Nucleus accumbens (tissue), 56 donors: Measurements from ENCODE around the gene BMPR1A.
"Not testable (repeated sequence)": the region's sequence is repeated elsewhere in the genome, so short reads cannot be mapped to it uniquely, and the experiment has no call there.

Experiments used
- DNase-seq, 56 donors: peaks; one replicate each; lab custom pipeline; 2025; lab: John Stamatoyannopoulos, UW

Gene BMPR1A

DNA sequence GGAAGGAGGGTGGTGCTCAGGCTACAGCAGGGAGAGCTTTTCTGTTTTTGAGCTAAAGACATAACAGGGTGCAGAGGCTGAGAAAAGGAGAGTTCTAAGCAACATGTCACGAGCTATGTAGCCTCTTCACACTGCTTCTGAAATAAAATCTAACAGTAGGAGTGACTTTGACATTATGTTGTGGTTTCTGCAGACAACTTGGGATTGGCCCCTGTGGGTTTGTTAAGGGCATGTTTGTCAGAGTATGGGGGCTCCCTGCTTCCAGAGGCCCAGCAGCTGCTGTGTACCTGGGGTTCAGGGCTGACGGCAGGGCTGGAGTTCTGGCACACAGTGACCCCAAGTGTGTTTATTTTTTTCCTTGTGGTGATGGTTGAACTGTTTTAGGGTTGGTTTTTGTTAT lies 176.3 kb downstream of the BMPR1A start:
- DNase-seq, result no peak

DNA sequence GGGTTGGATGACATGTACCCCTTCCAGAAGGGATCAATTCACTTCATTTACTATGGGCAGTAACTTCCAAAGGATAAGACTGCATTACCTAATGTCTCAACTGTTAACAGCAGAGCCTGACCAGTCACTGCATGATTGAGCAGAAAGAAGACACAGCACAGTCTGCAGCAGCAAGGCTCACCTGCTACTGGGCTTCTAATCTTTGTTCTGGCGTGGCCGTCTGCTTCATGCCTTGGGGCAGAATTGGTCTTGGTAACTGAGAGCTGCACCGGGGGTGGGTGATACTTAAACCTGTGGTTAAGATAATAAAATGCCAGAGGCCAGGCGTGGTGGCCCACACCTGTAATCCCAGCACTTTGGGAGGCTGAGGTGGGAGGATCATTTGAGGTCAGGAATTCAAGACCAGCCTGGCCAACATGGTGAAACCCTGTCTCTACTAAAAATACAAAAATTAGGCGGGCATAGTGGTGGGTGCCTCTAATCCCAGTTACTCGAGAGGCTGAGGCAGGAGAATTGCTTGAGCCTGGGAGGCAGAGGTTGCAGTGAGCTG lies 177.8 kb downstream of the BMPR1A start:
- not testable (repeated sequence) for DNase-seq

DNA sequence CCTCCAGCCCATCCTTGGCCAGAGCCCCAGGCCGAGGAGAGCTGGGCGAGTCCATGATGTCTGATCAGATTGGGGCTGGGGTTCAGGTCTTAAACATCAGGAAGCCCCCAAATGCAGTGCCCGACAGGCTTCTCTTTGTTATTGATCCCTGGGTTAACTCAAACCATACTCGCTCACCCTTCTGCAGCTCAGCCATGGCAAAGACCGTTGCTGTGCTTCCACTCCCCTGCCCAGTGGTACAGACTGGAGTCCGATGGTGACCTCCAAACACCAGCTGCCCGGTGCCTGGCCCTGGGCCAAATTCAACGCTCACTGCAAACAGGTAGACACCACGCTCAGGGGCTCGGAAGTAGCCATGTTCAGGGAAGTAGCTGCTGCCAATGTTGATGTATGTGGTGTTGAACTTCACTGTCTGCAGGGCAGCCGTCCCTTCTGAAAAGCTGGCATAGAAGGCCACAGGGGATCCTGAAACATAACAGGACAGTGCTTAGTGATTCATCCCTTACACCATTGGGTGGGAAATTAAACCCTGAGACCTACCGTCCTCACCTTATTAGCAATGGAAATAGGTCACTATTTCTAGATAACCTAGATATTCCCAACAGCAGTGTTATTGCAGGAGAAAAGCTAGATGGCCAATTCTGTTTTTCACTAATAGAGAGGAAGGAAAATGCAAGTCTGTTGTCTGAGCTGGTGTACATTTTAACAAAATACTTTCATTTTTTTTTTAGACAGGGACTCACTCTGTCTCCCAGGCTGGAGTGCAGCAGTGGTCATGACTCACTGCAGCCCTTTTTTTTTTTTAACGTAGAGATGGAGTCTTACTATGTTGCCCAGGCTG lies 180.5 kb downstream of the BMPR1A start:
- DNase-seq, result no peak

DNA sequence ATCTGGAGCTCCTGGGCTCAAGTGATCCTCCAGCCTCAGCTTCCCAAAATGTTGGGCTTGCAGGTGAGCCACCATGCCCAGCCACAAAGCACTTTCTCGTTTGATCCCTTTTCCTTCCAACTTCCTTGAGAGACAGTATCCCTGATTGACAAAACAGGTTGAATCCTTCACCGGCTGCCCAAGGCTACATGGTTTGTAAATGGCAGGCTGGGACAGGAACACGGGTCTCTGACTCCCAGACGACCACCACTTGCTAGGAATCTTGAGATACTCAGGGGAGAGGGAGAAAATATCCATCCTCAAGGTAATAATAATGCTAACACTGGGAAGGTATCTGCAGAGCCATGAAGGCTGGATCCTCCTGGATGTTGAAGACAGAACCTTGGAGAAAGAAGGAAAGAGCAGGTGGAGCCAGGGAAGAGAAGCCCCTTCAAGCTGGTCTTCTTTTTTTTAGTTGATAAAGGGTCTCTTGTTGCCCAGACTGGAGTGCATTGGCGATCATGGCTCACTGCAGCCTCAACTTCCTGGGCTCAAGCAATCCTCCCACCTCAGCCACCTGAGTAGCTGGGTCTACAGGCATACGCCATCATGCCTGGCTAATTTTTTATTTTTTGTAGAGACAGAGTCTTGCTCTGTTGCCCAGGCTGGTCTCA lies 181.2 kb downstream of the BMPR1A start:
- no peak for DNase-seq

DNA sequence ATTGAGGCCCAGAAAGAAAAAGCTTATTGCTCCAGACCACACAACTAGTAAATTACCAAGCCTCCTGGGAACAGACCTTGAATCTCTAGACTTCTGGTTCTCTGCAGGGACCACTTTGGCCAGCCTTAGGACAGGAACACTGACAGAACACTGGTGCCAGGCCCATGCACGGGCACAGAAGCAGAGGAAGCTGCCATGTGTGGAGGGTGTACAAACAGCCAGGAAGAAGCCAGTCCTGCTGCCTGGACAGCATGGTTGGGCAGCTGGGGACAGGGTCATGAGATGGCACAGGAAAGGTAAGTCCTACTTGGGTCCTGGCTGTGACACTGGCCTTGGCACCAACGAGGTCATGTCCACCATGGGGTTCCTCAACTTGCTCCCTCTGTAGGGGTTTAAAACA lies 181.8 kb downstream of the BMPR1A start:
- no peak for DNase-seq

DNA sequence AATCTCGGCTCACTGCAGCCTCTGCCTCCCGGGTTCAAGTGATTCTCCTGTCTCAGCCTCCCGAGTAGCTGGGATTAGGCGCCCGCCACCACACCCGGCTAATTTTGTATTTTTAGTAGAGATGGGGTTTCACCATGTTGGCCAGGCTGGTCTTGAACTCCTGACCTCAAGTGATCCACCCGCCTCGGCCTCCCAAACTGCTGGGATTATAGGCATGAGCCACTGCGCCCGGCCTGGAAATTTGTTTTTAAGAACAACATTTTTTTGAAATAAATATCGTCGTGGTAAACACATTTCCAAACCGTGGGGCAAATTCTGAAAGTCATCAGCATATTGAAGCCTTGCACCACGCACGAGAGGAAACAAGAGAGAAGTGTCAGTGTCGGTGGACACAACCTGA lies 183.7 kb downstream of the BMPR1A start:
- not testable (repeated sequence) for DNase-seq

DNA sequence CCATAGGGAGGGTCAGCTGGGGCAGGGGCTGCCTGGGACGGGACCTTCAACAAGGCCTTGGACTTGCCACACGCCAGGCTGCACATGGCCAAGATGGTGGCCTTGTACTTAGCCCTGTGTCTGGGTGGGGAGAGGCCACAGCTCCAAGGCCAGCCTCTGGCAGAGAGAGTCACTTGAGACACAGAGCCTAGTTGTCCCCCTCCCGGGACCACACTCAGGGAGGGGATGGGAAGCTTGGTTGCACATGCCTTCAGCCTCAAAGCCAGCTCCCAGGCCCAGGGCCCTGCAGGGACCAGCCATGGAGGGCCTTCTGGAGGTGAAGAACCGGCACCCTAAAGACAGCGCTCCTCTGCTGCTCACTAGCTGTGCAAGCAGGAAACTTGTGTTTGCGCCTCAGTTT lies 184.3 kb downstream of the BMPR1A start:
- DNase-seq, result no peak

DNA sequence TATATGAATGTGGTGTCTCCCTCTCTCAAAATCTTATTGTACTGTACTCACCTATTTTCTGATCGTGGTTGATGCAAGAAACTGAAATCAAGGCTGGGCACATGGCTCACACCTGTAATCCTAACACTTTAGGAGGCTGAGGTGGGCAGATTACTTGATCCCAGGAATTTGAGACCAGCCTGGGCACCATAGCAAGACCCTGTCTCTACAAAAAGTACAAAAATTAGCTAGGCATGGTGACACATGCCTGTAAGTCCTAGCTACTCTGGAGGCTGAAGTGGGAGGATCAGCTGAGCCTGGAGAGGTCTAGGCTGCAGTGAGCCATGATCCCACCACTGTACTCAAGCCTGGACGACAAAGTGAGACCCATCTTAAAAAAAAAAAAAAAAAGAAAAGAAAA lies 185.0 kb downstream of the BMPR1A start:
- DNase-seq, result no peak

DNA sequence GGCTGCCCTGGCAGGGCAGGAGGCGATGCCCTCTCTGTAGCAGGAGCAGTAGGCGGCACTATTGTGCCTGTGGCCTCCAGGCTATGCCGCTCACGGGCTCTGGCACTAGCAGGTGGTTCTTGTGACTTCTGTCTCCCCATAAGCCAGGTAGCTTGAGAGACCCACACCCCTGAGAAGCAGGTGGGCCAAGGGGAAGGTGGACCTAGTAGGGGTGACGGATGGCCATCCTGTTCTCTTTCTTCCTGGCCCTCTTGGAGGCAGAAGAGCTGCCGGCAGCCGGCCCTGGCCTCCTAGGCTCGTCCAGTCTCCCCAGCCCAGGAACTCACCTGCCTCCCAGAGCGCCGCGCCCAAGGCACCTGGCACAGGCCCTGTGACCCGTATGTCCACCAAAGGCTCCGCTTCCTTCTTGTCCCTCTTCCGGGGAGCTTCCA lies 185.6 kb downstream of the BMPR1A start:
- no peak for DNase-seq

DNA sequence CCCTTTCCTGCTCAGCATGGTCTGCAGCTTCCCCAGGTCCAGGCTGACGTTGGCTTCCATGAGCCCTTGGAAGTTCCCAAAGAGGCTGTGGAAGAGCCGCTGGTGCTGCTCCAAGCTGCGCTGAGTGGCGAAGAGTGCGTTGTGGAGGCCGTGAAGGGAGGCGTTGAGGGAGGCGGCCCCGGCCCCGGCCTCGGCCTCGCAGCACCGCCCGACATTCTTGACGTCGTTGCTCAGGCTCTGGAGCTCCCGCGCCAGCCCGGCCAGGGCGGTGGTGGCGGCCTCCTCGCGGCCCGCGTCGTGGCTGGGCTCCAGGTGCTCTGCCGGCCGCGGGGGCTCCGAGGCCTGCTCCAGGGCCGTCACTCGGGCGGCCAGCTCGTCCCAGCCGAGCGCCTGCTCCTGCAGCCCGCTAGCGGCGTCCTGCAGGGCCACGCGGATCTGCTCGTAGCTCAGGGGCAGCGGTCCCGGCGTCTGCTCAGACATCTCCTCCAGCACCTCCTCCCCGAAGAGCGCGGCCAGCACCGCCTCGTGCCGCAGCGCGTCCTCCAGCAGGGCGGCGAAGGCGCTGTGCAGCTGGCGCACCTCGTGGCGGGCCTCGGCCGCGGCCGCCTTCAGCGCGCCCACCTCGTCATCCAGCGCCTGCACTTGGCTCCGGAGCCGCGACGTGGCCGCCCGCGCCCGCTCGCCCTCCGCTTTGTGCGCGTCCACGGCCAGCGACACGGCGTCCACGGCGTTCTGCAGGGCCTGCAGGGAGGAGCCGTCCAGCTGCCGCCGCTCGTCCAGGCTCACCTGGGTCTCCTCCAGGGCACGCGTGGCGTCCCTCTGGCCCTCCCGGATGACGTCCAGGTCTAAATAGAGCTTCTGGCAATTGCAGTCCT lies 186.3 kb downstream of the BMPR1A start:
- DNase-seq, result no peak

DNA sequence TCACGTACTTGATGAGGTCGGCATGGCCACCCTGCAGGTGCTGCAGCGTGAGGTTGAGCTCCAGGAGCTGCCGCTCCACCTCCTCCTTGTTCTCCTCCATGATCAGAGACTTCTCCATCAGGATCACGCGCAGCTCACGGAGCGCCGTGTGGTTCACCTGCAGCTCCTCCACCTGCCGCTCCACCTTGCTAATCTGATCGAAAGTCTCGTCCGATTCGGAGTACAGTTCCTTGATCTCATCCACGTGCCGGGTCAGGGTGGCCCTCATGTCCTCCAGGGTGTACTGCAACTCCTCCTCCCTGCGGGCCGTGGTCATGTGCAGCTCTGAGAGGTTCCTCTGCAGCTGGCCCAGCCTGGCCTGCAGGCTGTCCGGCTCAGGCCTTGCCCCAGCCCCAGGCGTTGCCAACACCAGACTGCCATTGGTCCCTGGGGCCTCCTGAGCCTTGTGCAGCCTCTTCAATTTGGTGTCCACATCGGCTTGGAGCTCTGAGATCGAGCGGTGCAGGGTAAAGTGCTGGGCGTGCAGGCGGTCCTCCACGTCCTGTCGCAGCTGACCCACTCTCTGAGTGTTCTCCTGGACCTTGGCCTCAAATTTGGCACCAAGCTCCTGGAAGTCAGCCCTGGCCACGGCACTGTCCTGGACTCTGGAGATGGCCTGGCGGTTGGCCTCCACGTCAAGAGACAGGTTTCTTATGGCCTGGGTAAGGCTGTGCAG lies 187.1 kb downstream of the BMPR1A start:
- no peak for DNase-seq

DNA sequence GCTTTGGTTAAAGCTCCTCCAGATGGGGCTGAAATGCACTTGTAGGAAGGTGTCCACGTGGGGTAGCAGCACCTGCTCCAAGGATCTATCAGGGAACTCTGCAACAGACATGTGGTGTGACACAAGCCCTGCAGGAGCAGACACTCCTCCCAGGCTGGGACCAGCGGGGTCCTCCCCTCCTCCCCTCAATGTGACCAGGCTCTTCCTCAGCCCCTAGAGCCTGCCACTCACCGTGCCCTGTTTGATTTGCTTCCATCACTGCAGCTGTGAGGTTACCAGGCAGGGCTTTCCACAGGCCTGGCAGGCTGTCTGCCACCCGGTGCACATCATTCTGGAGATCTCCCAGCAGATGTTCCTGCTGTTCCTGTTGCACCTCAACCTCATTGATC lies 187.6 kb downstream of the BMPR1A start:
- no peak for DNase-seq

DNA sequence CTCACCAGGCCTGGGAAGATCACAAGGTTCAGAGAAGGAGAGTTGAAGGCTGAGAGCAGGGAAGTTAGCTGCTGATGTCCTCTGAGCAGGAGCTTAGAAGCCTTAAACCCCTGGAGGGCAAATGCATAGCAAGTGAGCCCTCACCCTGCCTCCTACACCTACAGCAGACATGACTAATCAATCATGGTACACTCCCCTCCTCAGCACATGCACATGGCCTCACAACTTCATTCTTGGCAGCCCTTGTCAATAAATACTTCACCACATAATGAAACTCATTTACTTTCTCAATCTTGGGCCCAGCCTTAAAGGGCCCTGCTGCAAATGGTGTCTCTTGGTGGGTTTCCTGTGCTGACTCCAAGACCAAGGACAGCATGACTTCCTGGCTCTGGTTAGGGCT lies 188.1 kb downstream of the BMPR1A start:
- no peak for DNase-seq

DNA sequence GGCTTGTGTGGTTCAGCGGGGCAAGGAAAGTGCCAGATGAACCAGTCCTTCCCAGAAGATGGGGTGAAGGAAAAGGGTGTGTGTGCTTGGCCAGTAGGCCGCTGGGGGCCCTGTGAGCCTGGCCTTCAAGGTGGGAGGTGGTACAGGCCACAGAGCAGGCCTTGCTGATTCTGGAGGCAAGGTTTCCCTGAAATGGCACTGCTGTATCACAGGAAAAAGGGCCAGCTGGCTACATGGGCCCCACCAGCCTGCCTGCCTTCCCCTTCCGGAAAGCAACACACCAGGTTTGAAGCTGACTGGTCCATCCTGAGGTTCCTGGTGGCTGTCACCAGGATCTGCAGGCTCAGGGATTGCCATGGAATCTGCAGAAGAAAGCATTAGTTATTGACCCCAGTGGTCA lies 188.5 kb downstream of the BMPR1A start:
- DNase-seq, result no peak

DNA sequence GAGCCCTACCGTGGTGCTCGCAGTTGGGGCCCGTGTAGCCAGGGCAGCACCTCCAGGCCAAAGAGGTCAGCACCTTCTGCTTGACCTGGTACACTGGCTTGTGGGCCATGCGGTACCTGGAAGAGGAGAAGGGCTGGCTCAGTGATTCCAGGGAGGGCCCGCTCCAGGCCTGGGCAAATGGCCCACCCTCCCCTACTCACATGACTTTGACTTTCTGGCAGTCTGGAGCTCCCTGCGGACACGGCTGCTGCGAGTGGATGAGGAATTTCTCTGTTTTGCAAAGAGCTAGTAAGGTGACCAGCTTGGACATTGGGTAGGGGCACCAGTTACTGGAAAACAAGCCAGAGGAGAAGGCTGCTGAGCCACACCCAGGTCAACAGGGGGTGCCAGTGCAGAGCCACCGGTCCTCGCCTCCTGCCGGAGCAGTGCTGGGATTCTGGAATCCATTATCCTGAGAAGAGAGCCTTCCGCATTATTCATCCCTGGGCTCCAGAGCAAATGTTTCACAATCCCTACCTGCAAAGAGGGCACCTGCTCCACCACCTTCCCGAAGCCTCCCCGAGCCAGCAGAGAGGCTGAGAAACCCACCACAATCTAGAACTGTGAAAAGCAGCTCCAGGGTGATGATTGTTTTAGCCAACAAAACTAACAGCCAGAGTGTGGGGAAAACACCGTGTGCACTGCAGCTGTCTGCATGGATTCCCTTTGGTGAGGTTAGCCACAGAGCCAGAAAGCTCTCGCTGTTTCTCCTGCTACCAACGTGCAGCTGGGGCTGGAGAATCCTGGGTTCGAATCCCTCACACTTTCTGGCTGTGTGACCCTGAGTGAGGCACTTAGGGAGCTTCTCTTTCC lies 189.2 kb downstream of the BMPR1A start:
- peak in 3 of 56 donors; percentile 18 to 48 (median 24) for DNase-seq

DNA sequence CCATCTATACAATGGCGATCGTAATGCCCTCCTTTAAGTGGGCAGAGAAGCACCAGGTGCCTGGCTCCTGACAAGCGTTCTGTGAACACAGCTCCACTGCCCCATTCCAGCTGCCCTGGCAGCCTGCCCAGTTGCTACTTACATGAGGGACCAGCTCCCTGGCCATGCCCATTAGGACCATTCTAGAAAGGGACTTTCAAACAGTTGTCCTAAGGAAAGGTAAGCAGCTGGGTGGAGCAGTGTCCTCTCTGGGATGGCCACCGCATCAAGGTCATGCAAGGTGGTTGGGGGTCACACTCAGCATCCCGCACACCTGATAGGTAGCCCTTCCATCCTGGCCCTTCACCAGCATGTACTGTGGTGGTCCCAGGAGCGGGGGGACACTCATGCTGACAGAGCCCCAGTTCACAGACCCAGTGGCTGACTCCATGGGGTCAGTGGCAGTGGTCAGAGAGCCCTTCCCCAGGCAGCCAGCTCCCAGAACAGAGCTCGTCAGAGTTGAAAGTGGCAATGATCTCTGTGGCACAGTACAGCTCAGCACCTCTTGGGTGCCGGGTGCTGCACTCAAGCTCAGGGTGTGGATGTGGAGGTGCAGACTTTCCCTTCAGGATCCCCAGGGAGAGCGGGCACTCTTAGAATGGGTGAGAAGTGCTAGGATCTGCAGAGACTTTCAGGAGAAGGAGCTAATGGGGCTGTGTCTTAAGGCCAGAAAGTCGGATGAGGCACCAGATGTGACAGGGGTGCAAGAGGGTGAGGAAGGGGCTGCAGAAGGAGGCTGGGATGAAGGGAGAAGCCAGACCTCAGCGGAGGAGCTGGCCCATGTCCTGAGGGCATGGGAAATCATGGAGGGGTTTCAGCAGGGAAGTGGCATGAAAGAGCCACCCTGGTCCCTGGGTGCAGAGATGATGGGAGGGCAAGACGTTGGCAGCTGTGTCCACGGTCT lies 190.1 kb downstream of the BMPR1A start:
- peak in 5 of 56 donors; percentile 11 to 49 (median 36) for DNase-seq

DNA sequence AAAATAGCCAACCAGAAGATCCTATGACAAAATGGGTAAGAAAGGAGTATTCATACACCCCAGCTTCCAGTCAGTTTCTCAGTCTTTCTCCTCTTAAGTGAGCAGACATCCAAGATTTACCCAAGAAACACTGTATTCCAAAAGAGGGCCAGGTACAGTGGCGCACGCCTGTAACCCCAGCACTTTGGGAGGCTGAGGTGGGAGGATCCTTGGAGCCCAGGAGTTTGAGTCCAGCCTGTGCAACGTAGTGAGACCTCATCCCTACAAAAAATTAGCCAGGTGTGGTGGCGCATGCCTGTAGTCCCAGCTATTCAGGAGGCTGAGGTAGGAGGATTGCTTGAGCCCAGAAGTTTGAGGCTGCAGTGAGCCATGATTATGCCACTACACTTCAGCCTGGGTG lies 191.4 kb downstream of the BMPR1A start:
- DNase-seq, result not testable (repeated sequence)

DNA sequence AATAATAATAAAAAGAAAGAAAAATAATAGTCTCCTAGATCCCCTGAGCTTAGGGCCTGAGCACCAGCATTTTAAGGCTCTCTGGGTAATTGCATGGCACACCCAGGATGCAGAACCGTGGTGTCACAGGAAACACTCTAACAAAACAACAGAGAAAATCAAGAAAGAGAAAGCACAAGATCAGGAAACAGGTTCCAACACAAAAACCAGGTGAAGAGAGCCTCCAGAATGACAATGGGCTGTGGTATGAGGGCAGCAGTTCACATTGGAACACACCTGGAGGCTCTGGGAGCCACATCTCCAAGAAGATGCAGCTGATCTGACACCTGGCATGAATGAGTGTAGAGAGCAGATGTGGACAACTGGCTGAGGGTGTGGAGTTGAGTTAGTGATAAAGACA lies 193.9 kb downstream of the BMPR1A start:
- DNase-seq, result no peak
